Vagina (tissue), 2 donors: ENCODE data around the gene DMRT1.

ENCODE experiments used
- POLR2A ChIP-seq, 2 donors: fragments of 450-650 bp; IDR thresholded peaks; one replicate each; pipeline ENCODE4 v1.6.1; 2017; ENCODE audit warnings: antibody characterized with exemption in 2 of 2, mild to moderate bottlenecking in 2 of 2, moderate library complexity in 2 of 2
- POLR2AphosphoS5 ChIP-seq, 2 donors: sonication (generic); formaldehyde crosslinking; IDR thresholded peaks; one replicate each; pipeline ENCODE4 v1.9.0; 2017; ENCODE audit warnings: antibody characterized with exemption in 2 of 2, mild to moderate bottlenecking in 2 of 2, low read depth in 1 of 2; ENCODE audit not compliant: insufficient read depth in 1 of 2
- TF ChIP-seq, protein P1 (sequence below), 3 experiments: fragments of 450-650 bp in 2 of 3; fragments of 200-600 bp in 1 of 3; sonication (generic) in 1 of 3; IDR thresholded peaks; one replicate each; pipeline ENCODE4 v1.5.1; 2017 to 2019; ENCODE audit warnings: antibody characterized with exemption in 3 of 3, mild to moderate bottlenecking in 2 of 3, moderate library complexity in 2 of 3

GRCh38 chr9:1014225-1014624 lies 172.7 kb downstream of the DMRT1 start:
- TF ChIP-seq, protein P1, sequence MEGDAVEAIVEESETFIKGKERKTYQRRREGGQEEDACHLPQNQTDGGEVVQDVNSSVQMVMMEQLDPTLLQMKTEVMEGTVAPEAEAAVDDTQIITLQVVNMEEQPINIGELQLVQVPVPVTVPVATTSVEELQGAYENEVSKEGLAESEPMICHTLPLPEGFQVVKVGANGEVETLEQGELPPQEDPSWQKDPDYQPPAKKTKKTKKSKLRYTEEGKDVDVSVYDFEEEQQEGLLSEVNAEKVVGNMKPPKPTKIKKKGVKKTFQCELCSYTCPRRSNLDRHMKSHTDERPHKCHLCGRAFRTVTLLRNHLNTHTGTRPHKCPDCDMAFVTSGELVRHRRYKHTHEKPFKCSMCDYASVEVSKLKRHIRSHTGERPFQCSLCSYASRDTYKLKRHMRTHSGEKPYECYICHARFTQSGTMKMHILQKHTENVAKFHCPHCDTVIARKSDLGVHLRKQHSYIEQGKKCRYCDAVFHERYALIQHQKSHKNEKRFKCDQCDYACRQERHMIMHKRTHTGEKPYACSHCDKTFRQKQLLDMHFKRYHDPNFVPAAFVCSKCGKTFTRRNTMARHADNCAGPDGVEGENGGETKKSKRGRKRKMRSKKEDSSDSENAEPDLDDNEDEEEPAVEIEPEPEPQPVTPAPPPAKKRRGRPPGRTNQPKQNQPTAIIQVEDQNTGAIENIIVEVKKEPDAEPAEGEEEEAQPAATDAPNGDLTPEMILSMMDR (IDR thresholded peaks at IDR 0.05), result no peak
- TF ChIP-seq POLR2A (IDR thresholded peaks at IDR 0.05), result no peak
- no peak for TF ChIP-seq POLR2AphosphoS5 (IDR thresholded peaks at IDR 0.05; ENCODE audit: insufficient read depth in 1 of 2, low read depth in 1 of 2)
